Spleen (tissue), 11 donors: Measurements from ENCODE around the gene XRRA1. TPM values are rescaled to one million over a fixed set of nuclear protein-coding genes. Genes with fewer than 3 reads are reported as not detected.

Source experiments
- DNase-seq: peaks from one replicate; pipeline ENCODE4 v3.0.0-alpha.2; 2020
- H3K27ac ChIP-seq, 8 donors: fragments of 200-600 bp; sonication (generic) in 7 of 8; 1 replicate in 4 of 8; 2 replicates in 4 of 8; pipeline versions ENCODE4 v1.5.0 to v1.8.0; 2016 to 2021; ENCODE audit warnings: inconsistent platforms in 4 of 8, mild to moderate bottlenecking in 4 of 8, moderate library complexity in 1 of 8
- H3K27me3 ChIP-seq, 7 donors: fragments of 200-600 bp; sonication (generic) in 6 of 7; replicated peaks in 1 of 7; 1 replicate in 4 of 7; 2 replicates in 3 of 7; pipeline versions ENCODE4 v1.5.0 to v1.8.0; 2016 to 2021; ENCODE audit warnings: inconsistent platforms in 3 of 7, mild to moderate bottlenecking in 1 of 7
- H3K36me3 ChIP-seq, 6 donors: fragments of 200-600 bp; sonication (generic) in 5 of 6; 1 replicate in 4 of 6; 2 replicates in 2 of 6; pipeline versions ENCODE4 v1.5.0 to v1.8.0; 2016 to 2021; ENCODE audit warnings: inconsistent platforms in 2 of 6
- H3K4me1 ChIP-seq, 6 donors: fragments of 200-600 bp; sonication (generic) in 5 of 6; 1 replicate in 3 of 6; 2 replicates in 3 of 6; pipeline versions ENCODE4 v1.5.0 to v1.8.0; 2016 to 2021; ENCODE audit warnings: inconsistent platforms in 3 of 6
- H3K4me3 ChIP-seq, 8 donors: fragments of 200-600 bp; sonication (generic) in 7 of 8; 1 replicate in 4 of 8; 2 replicates in 4 of 8; pipeline versions ENCODE4 v1.5.0 to v1.8.0; 2016 to 2021; ENCODE audit warnings: inconsistent platforms in 4 of 8, mild to moderate bottlenecking in 4 of 8, moderate library complexity in 2 of 8
- H3K9me3 ChIP-seq, 8 donors: fragments of 200-600 bp; sonication (generic) in 7 of 8; 1 replicate in 4 of 8; 2 replicates in 4 of 8; pipeline versions ENCODE4 v1.5.0 to v1.8.0; 2016 to 2021; ENCODE audit warnings: inconsistent platforms in 4 of 8
- POLR2A ChIP-seq, 3 donors: fragments of 450-650 bp; IDR thresholded peaks; one replicate each; pipeline ENCODE4 v1.5.1; 2017; ENCODE audit warnings: antibody characterized with exemption in 3 of 3, mild to moderate bottlenecking in 1 of 3
- POLR2AphosphoS5 ChIP-seq, 3 donors: sonication (generic); formaldehyde crosslinking; IDR thresholded peaks; one replicate each; pipeline ENCODE4 v1.5.1; 2017; ENCODE audit warnings: antibody characterized with exemption in 3 of 3
- WGBS, 5 donors: extraction: QIAGEN DNeasy Blood & Tissue Kit in 3 of 5; methylation state at CpG; one replicate each; pipeline versions ENCODE4 v1.1.5 to v1.1.7; 2013 to 2018; 5-methylcytosine and 5-hydroxymethylcytosine counted together
- intact Hi-C: fragments of 100-400 bp; cut with DNase I; formaldehyde crosslinking; loops from one replicate; pipeline ENCODE4 v1.15.0; 2023; ENCODE audit warnings: low total_unique reads
- polyA plus RNA-seq, 3 donors: library from polyadenylated mRNA; stranded (reverse); fragments of 200-250 nt; gene quantifications; one replicate each; pipeline ENCODE4 v1.2.1, GENCODE V29; 2013
- total RNA-seq, 7 donors: library from RNA; depleted of rRNA in 3 of 7; stranded (reverse); fragments of >200 nt in 3 of 7; fragmentation: NEBNext Ultra II Directional in 4 of 7; extraction: Animal tissue kit (Norgen Biotek cat#: 25700) in 4 of 7; gene quantifications; one replicate each; pipeline versions ENCODE4 v1.1.0 to v1.2.1, GENCODE V29; 2016 to 2021
- TF ChIP-seq, protein P1 (sequence below), 11 experiments: fragments of 200-600 bp in 7 of 11; fragments of 450-650 bp in 4 of 11; sonication (generic) in 4 of 11; IDR thresholded peaks in 8 of 11; conservative IDR thresholded peaks in 3 of 11; 1 replicate in 7 of 11; 2 replicates in 4 of 11; pipeline versions ENCODE4 v1.4.0 to v1.8.0; 2016 to 2021; ENCODE audit warnings: antibody characterized with exemption in 11 of 11, inconsistent platforms in 4 of 11, mild to moderate bottlenecking in 1 of 11
- donor health status: healthy with polysubstance abuse.
- donor health status: DM: no; HTN: no; CAD: no; lungs with moderate emphysema.
- donor health status: DM: no; HTN: no; CAD: no.
- donor health status: Bipolar disorder and iron deficiency.
- donor health status: healthy.
- donor health status: DM: no; HTN: no; CAD: no.
- donor health status: DM: yes; HTN: yes; CAD: no.

Gene XRRA1
- total and polyA plus RNA-seq, 10 donors: 1.4 to 60.1 (median 17.8) TPM

DNA sequence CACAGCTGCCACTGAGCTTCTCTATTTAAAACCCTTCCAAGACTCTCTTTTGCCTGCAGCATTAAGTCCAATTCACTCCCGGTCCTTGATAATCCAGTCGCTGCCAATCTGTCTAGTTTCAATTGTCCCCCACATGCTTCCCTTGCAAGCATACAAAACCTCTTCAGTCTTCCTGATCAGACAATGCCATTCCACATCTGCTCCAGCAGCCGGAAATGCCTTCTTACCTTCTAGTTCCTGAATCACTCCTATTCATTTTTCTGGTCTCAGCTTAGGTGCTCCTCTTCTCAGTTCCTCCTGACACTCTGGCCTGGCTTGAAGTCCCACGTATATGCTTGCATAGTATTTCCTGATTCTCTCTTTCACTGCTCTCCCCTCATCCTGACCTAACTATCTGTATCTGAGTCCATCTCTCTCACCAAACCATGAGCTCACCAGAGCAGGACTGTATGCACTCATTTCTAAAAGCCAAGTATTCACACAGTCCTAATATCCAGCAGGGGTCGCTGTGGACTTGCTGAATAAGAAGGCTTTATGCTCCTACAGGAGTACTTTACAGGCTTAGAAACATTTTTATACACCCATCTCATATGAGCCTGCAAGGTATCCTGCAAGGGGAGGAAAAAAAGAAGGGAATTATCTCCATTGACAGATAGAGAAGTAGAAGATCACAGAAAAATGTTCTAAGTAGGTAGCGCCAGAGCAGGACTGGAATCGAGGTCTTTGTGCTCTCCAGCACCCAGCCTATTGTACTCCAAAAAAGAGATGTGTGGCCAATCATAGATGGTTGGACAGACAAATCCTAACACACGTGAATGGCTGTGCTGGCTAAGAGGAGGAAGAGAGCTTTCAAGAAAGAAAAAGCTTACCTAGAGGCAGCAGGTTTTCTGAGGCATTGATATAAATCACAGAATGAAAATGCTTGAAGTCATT lies 19.2 kb downstream of the XRRA1 start:
- intact Hi-C loops: loop anchor here (5.0 to 10.0 kb wide), 4 partner anchors 103 to 445 kb away; partner anchors contain the start of gene TPBGL
- Histone ChIP-seq H3K36me3 (peaks cover 0 to 46% (median 21%) of the 10 kb centered on the region in 6 donors), H3K27ac (no peak overlapping the region), H3K9me3 (no peaks in the 10 kb centered on the region), H3K27me3 (no peaks in the 10 kb centered on the region), H3K4me3 (no peak overlapping the region), H3K4me1 (peaks cover 0 to 6% (median 0%) of the 10 kb centered on the region in 6 donors)
- 53 to 66% (median 59%) methylated on average over 8 of the region's 8 CpGs for WGBS, 5 donors
- no peak for DNase-seq
- TF ChIP-seq, protein P1, sequence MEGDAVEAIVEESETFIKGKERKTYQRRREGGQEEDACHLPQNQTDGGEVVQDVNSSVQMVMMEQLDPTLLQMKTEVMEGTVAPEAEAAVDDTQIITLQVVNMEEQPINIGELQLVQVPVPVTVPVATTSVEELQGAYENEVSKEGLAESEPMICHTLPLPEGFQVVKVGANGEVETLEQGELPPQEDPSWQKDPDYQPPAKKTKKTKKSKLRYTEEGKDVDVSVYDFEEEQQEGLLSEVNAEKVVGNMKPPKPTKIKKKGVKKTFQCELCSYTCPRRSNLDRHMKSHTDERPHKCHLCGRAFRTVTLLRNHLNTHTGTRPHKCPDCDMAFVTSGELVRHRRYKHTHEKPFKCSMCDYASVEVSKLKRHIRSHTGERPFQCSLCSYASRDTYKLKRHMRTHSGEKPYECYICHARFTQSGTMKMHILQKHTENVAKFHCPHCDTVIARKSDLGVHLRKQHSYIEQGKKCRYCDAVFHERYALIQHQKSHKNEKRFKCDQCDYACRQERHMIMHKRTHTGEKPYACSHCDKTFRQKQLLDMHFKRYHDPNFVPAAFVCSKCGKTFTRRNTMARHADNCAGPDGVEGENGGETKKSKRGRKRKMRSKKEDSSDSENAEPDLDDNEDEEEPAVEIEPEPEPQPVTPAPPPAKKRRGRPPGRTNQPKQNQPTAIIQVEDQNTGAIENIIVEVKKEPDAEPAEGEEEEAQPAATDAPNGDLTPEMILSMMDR (IDR thresholded peaks at IDR 0.05 in 8 of 11, conservative IDR thresholded peaks at IDR 0.05 in 3 of 11): peak; percentile 77 to 90 (median 86)
- no peak for TF ChIP-seq POLR2AphosphoS5 (IDR thresholded peaks at IDR 0.05)

DNA sequence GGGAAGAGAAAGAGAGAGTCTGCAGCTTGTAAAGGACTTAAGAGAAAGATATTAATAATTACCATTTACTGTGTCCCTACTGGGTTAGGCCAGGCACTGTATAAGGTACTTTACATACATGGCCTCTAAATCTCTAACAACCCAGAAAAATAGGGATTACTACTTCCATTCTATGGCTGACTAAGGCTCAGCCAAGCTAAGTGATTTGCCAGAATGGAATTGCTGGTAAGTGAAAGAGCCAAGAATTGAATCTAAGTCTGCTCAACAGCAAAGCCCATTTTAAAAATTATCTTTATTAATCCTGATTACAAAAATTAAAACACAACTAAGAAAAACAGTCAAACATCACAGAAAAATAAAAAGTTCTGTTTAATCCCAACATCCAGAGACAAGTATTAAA lies 21.4 kb downstream of the XRRA1 start:
- intact Hi-C loops: loop anchor here (5.0 to 10.0 kb wide), 3 partner anchors 105 to 447 kb away; no protein-coding TSS in a partner anchor
- Histone ChIP-seq H3K27ac (no peak overlapping the region), H3K27me3 (no peaks in the 10 kb centered on the region), H3K4me1 (peaks cover 0 to 6% (median 0%) of the 10 kb centered on the region in 6 donors), H3K9me3 (no peaks in the 10 kb centered on the region), H3K36me3 (peaks cover 0 to 24% (median 10%) of the 10 kb centered on the region in 6 donors), H3K4me3 (no peak overlapping the region)
- TF ChIP-seq POLR2A (IDR thresholded peaks at IDR 0.05): no peak
- TF ChIP-seq, protein P1 (IDR thresholded peaks at IDR 0.05 in 8 of 11, conservative IDR thresholded peaks at IDR 0.05 in 3 of 11): no peak
- TF ChIP-seq POLR2AphosphoS5 (IDR thresholded peaks at IDR 0.05): no peak
- no peak for DNase-seq

DNA sequence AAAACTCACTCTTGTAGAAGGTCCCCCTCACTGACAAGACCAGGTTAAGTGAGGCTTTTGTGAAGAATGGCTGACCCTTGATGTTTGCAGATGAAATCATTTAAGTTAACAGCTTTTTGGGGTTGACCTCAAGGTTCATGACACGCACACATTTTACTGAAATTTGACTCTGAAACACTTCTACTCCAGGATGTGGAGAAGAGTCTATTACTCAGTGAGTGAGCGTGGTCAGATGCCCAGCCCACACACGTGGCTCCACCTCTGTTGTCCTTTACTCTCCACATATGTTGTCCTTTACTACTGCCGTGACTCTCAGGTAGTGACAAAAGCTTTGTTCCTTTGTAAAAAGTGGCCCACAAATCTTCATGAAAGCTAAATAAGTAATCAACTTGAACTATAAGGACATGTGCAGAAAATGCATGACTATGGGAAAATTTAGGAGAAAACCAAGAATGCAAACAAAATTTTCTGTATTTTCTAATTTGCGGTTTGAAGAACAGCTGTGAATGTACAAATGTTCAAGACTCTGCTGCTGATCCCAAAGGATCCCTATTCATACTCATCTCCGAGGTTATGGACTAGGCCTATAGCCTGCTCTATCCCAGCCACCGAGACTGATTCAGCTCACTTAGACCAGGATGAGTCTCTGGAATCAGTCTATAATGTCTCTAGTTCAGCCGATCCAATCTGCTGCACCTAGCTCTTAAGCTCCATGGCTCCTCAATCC lies 22.4 kb downstream of the XRRA1 start:
- no peaks in the 10 kb centered on the region for H3K9me3 ChIP-seq
- H3K27me3 ChIP-seq: no peaks in the 10 kb centered on the region
- peaks cover 0 to 6% (median 0%) of the 10 kb centered on the region in 6 donors for H3K4me1 ChIP-seq
- 87 to 92% (median 88%) methylated on average over 8 of the region's 8 CpGs for WGBS, 5 donors
- H3K36me3 ChIP-seq: peaks cover 0 to 22% (median 7%) of the 10 kb centered on the region in 6 donors
- H3K27ac ChIP-seq: no peak overlapping the region
- intact Hi-C loops: loop anchor here (5.0 to 10.0 kb wide), 3 partner anchors 106 to 448 kb away; no protein-coding TSS in a partner anchor
- TF ChIP-seq, protein P1 (IDR thresholded peaks at IDR 0.05 in 8 of 11, conservative IDR thresholded peaks at IDR 0.05 in 3 of 11): no peak
- TF ChIP-seq POLR2AphosphoS5 (IDR thresholded peaks at IDR 0.05) (no peak), POLR2A (IDR thresholded peaks at IDR 0.05) (no peak)
- DNase-seq: no peak
- H3K4me3 ChIP-seq: no peak overlapping the region
